Left ventricle myocardium superior (tissue), 1 donor: ENCODE data around the gene NPR1. TPM values are rescaled to one million over a fixed set of nuclear protein-coding genes. Genes with fewer than 3 reads are reported as not detected.
A peak's percentile ranks its signal among the peaks of the same experiment; 100 is the strongest.
"Not testable (repeated sequence)": the region's sequence is repeated elsewhere in the genome, so short reads cannot be mapped to it uniquely, and the experiment has no call there.

Experiments
- ATAC-seq: fragments of 200-7000 bp; cut with Tn5 transposase; one replicate; pipeline ENCODE4 v1.9.1; 2020; ENCODE audit warnings: mild to moderate bottlenecking, moderate library complexity
- DNase-seq: peaks from one replicate; pipeline ENCODE4 v3.0.0-alpha.2; 2020
- intact Hi-C: fragments of 100-400 bp; cut with micrococcal nuclease; formaldehyde crosslinking; loops from one replicate; pipeline ENCODE4 v1.11.0; 2022
- long read RNA-seq: library from polyadenylated mRNA; unstranded; transcript quantifications from one replicate; pipeline ENCODE4 v2.0.0, GENCODE V29; 2021
- total RNA-seq: library from RNA; stranded (reverse); fragmentation: NEBNext Ultra II Directional; extraction: Animal tissue kit (Norgen Biotek cat#: 25700); gene quantifications from one replicate; pipeline ENCODE4 v1.2.1, GENCODE V29; 2021
- donor health status: DM: no; HTN: yes; CAD: no; lungs with severe emphysema.

NPR1 gene
- total RNA-seq: 10.5 TPM
- long read RNA-seq, full-length matches to known transcripts: 11 of 20 reads
- long read RNA-seq, partial matches to known transcripts: 4 of 20 reads
- long read RNA-seq, other reads (novel, unspliced or antisense): 5 of 20 reads

- DNase-seq: peak; percentile 78
- peak; percentile 83 for ATAC-seq
- intact Hi-C loops: loop anchor here (5.0 kb wide), 1 partner anchor 94 kb away; no protein-coding TSS in a partner anchor
These were observed at the start of gene NPR1 for GRCh38 chr1:153678519-153679336. NPR1 (plus strand) TSS chr1:153678688; CDS start chr1:153679109, 421 bp downstream.

- DNase-seq: no peak
- intact Hi-C loops: no loop called here
- no peak for ATAC-seq
These were observed 49.2 kb upstream of the NPR1 start for GRCh38 chr1:153629343-153629665.

GRCh38 chr1:153629971-153630370, 48.5 kb upstream of the NPR1 start:
- intact Hi-C loops: no loop called here
- peak; percentile 83 for DNase-seq
- ATAC-seq: peak; percentile 50

DNA sequence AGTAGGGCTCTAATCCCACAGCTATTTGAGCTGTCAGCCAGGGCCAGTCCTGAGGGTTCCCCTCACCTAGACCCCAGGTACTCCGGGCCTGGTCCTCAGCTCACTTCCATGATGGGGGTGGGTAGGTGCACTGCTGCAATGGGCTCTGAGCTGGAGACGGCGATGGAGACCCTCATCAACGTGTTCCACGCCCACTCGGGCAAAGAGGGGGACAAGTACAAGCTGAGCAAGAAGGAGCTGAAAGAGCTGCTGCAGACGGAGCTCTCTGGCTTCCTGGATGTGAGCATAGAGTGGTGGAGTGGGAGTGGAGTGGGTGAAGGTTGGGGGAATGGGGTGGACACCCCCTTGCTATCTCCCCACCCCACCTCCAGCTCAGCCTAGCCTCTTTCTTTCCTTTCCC, 48.1 kb upstream of the NPR1 start:
- ATAC-seq: no peak
- DNase-seq: no peak
- intact Hi-C loops: no loop called here

DNA sequence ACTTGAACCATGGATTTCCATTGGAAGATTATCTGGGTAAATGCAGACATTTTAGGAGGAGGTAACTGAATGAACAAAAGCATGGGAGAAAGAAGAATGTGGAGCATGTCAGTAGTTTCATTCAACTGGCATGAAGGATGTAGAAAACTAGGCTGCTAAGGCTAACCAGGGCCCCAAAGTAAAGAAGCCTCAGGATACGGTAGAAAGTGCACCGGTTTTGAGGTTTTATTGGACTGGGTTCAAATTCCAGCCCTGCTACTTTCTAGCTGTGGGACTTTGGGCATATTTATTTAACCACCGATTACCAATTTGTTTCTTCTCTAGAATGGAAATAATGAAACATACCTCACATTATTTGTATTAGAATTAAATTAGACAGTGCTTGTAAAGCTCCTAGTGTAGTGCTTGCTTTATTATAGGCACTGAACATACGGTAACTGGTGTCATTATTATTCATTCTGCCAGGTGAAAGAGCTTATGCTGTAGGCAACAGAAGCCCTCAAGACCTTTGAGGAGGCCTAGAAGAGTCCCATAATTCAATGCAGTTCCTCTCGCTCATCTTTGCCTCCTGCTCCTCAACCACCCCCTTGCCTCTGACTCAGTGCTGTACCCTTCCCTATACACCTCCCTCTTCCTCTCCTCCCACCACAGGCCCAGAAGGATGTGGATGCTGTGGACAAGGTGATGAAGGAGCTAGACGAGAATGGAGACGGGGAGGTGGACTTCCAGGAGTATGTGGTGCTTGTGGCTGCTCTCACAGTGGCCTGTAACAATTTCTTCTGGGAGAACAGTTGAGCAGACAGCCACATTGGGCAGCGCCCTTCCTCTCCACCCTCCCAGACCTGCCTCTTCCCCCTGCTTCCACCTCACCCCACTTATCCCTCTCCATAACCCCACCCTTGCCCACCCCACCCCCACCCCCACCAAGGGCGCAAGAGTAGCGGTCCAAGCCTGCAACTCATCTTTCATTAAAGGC, 47.2 kb upstream of the NPR1 start:
- intact Hi-C loops: no loop called here
- ATAC-seq: no peak
- DNase-seq: no peak

DNA sequence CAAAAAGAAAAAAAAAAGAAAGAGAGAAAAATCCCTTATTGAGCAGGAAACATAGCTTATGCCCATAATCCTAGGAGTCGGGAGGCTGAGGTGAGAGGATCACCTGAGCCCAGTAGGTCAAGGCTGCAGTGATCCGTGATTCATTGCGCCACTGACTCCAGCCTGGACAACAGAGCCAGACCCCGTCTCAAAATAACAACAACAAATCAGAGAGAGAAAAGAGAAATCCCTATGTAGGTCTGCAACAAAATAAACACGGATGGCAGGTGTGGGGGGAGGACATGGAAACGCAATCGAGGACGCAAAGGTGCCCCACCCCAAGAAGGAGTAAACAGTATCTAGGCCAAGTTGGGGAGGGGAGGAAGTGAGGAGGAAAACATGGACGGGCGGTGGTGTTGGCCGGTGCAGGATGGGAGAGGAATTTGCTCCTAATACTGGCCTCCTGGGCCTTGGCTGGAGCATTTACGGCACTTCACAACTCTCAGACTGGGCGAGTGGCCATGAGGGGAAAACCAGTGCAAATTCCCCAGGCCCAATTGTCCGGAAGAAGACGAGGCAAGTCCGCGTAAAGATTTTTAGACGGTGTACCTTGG, 45.2 kb upstream of the NPR1 start:
- intact Hi-C loops: no loop called here
- DNase-seq: no peak
- peak; percentile 28 for ATAC-seq

GRCh38 chr1:153633754-153634665, 44.5 kb upstream of the NPR1 start, which contains the start of gene CHTOP:
CHTOP (plus strand) TSS chr1:153634066; CDS start chr1:153636589, 2,523 bp downstream.
- intact Hi-C loops: no loop called here

GRCh38 chr1:153635872-153636271, 42.6 kb upstream of the NPR1 start:
- ATAC-seq (no peak), DNase-seq (no peak)
- intact Hi-C loops: no loop called here

More at GRCh38 chr1:153633754-153634665, 44.5 kb upstream of the NPR1 start, which contains the start of gene CHTOP:
- ATAC-seq: peak; percentile 90
- DNase-seq: peak; percentile 98

GRCh38 chr1:153636312-153636711, 42.2 kb upstream of the NPR1 start:
- DNase-seq (no peak), ATAC-seq (no peak)
- intact Hi-C loops: no loop called here

DNA sequence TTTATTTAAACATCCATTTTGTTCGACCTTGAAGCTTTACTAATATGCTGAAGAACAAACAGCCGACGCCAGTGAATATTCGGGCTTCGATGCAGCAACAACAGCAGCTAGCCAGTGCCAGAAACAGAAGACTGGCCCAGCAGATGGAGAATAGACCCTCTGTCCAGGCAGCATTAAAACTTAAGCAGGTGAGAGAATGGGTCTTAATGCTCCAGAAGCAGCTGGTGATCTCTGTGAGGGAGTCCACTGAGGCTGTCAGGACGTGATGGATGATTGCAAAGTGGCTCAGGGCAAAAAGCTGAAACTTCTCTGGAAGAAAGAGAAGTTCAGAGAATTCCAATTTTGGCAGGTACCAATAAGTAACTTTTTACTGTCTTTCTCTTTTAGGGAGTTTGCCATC, 40.2 kb upstream of the NPR1 start:
- intact Hi-C loops: no loop called here
- ATAC-seq (no peak), DNase-seq (no peak)

DNA sequence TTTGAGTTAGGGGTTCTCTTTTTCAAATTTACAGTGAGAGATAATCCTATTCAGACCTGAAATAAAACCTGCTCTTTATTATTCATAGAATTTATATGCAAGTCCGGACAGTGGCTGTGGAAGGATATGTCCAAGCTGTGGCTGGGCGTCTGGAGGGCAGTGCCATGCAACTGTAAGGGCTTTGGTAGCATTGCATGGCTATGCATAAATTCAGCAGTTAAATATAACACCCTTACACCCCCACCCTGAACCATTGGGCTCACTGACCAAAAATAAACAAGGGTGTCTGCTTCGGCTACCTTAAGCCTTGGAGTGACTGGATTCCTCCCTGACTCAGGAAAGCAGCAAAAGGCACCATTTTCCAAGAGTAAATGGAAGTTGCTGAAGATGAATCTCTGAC, 39.2 kb upstream of the NPR1 start:
- DNase-seq: peak; percentile 44
- ATAC-seq: peak; percentile 79
- intact Hi-C loops: no loop called here

DNA sequence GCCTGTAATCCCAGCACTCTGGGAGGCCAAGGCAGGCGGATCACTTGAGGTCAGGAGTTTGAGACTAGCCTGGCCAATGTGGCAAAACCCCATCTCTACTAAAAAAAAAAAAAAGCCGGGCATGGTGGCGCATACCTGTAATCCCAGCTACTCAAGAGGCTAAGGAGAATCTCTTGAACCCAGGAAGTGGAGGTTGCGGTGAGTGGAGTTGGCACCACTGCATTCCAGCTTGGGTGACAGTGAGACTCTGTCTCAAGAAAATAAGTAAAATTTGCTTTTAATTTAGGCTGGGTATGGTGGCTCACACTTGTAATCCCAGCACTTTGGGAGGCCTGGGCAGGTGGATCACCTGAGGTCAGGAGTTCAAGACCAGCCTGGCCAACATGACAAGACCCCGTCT, 38.3 kb upstream of the NPR1 start:
- ATAC-seq, DNase-seq, intact Hi-C loops: not testable (repeated sequence)

GRCh38 chr1:153640861-153641260, 37.6 kb upstream of the NPR1 start:
- intact Hi-C loops: no loop called here
- no peak for ATAC-seq
- DNase-seq: no peak

GRCh38 chr1:153642161-153642560, 36.3 kb upstream of the NPR1 start:
- DNase-seq (no peak), ATAC-seq (no peak)
- intact Hi-C loops: no loop called here

GRCh38 chr1:153643100-153643499, 35.4 kb upstream of the NPR1 start:
- no peak for ATAC-seq
- intact Hi-C loops: no loop called here

GRCh38 chr1:153643816-153644215, 34.7 kb upstream of the NPR1 start:
- no peak for DNase-seq
- no peak for ATAC-seq
- intact Hi-C loops: no loop called here

More at GRCh38 chr1:153643100-153643499, 35.4 kb upstream of the NPR1 start:
- no peak for DNase-seq

- peak; percentile 5 for ATAC-seq
- DNase-seq: peak; percentile 21
- intact Hi-C loops: no loop called here
These were observed 31.7 kb upstream of the NPR1 start for GRCh38 chr1:153646672-153647345.

GRCh38 chr1:153647346-153647714, 31.2 kb upstream of the NPR1 start:
- peak; percentile 4 for ATAC-seq
- intact Hi-C loops: no loop called here

More at GRCh38 chr1:153647346-153647714, 31.2 kb upstream of the NPR1 start:
- DNase-seq: no peak
